ENCODE data around the gene KPNA4. TPM values are rescaled to one million over a fixed set of nuclear protein-coding genes. Genes with fewer than 3 reads are reported as not detected.
"Not testable (repeated sequence)": the region's sequence is repeated elsewhere in the genome, so short reads cannot be mapped to it uniquely, and the experiment has no call there.

Gene KPNA4
- total and polyA plus RNA-seq, 3 experiments from 2014 or later: 10.3 to 86.5 (median 72.7) TPM

DNA sequence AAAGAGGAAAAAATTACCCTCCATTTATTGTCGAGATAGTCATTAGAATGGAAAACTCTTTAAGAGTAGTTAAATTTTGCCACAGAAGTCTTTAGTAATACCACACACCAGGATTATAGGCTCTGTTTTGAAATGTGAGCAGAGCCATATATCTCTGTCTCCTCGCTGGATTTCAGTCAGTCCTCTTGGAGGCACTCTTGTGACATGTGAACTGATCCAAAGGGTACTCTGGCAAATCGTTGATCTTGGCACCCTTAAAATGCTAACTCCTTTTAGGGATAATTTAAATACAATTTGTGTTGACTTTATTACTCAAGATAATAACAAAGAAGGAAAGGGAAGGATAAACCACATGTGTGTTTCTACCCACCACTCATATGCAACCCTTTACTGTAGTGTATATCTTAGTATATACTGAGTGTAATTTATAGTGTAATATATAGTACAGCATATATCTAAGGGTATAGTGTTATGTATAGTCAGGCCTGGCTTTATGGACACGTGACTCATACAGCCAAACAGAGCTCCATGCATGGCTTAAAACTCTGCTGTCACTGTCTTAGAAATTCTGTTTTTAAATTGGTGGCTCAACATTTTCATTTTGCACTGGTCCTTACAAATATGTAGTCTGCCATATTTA is 12.3 kb upstream of the KPNA4 start:
- POLR2A ChIA-PET: no interaction called here
- Histone ChIP-seq H3K4me3 (ENCODE audit: low read length) (no peak overlapping the region), H3K27me3 (ENCODE audit: insufficient read depth, low read length, poor library complexity, severe bottlenecking) (no peaks in the 10 kb centered on the region), H3K9me3 (ENCODE audit: low read length) (no peaks in the 10 kb centered on the region), H3K4me1 (ENCODE audit: insufficient read depth, low read length) (no peaks in the 10 kb centered on the region), H3K36me3 (ENCODE audit: insufficient read depth, low read length) (no peaks in the 10 kb centered on the region), H3K27ac (ENCODE audit: low read depth, low read length) (no peak overlapping the region)
- Mint-ChIP-seq H3K36me3 (peaks cover 0 to 18% (median 1%) of the 10 kb centered on the region in 3 donors), H3K27ac (no peak overlapping the region), H3K9me3 (peaks cover 9 to 20% (median 17%) of the 10 kb centered on the region in 5 donors), H3K27me3 (peaks cover 28 to 68% of the 10 kb centered on the region in 2 donors), H3K4me1 (no peaks in the 10 kb centered on the region), H3K4me3 (no peak overlapping the region)
- CTCF ChIA-PET: no interaction called here
- no peak for DNase-seq

DNA sequence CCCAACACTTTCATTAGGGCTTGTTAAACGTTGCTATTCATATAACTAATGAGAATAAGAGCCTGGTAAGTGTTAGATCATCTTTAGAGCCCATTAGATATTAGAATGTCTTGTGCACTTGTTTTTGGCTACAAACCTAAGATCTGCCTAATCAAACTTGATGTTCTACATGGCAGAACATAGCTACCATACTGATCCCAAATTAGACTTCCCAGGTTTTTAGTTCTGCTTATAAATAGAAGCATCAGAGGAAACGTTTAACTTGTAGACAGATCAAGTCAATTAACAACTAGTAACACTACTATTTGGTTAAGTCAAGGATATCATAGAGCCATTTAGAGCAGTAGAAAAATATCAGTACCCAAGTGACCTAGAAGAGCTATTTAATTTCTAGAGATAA is 11.7 kb upstream of the KPNA4 start:
- ChIA-PET POLR2A (no interaction called here), CTCF (no interaction called here)
- H3K36me3 Mint-ChIP-seq: peaks cover 0 to 12% (median 1%) of the 10 kb centered on the region in 3 donors
- no peaks in the 10 kb centered on the region for H3K4me1 Mint-ChIP-seq
- no peak overlapping the region for H3K4me3 Mint-ChIP-seq
- no peak for DNase-seq
- H3K27me3 Mint-ChIP-seq: peaks cover 28 to 62% of the 10 kb centered on the region in 2 donors
- no peaks in the 10 kb centered on the region for H3K27me3 ChIP-seq (ENCODE audit: insufficient read depth, low read length, poor library complexity, severe bottlenecking)
- no peaks in the 10 kb centered on the region for H3K9me3 ChIP-seq (ENCODE audit: low read length)
- no peak overlapping the region for H3K4me3 ChIP-seq (ENCODE audit: low read length)
- H3K9me3 Mint-ChIP-seq: peaks cover 9 to 16% (median 14%) of the 10 kb centered on the region in 5 donors
- no peak overlapping the region for H3K27ac ChIP-seq (ENCODE audit: low read depth, low read length)
- no peaks in the 10 kb centered on the region for H3K36me3 ChIP-seq (ENCODE audit: insufficient read depth, low read length)
- H3K27ac Mint-ChIP-seq: no peak overlapping the region
- no peaks in the 10 kb centered on the region for H3K4me1 ChIP-seq (ENCODE audit: insufficient read depth, low read length)

DNA sequence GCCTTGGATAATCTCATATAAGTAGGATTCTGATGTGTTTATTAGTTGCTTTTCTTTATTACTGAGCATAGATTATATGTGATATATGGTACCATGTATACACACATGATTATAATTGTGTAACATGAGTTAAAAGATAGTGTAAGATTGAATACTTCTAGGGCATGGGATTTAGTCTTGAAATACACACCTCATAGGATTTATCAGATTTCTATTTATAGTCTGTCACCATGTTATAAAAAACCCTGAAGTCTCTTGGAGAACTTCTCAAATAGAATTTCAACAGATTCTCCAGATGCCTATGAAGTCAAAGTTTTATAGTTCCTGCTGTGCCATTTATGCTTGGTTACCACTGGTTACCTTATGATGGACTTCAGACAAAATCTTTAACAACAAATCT is 11.2 kb upstream of the KPNA4 start:
- Mint-ChIP-seq H3K27ac (no peak overlapping the region), H3K9me3 (peaks cover 4 to 12% (median 10%) of the 10 kb centered on the region in 5 donors), H3K36me3 (peaks cover 0 to 8% (median under 1%) of the 10 kb centered on the region in 3 donors), H3K4me1 (no peaks in the 10 kb centered on the region), H3K27me3 (peaks cover 27 to 57% of the 10 kb centered on the region in 2 donors), H3K4me3 (no peak overlapping the region)
- POLR2A ChIA-PET: no interaction called here
- Histone ChIP-seq H3K36me3 (ENCODE audit: insufficient read depth, low read length) (no peaks in the 10 kb centered on the region), H3K9me3 (ENCODE audit: low read length) (no peaks in the 10 kb centered on the region), H3K4me3 (ENCODE audit: low read length) (no peak overlapping the region), H3K27me3 (ENCODE audit: insufficient read depth, low read length, poor library complexity, severe bottlenecking) (no peaks in the 10 kb centered on the region), H3K4me1 (ENCODE audit: insufficient read depth, low read length) (no peaks in the 10 kb centered on the region), H3K27ac (ENCODE audit: low read depth, low read length) (no peak overlapping the region)
- no peak for DNase-seq
- CTCF ChIA-PET: no interaction called here

DNA sequence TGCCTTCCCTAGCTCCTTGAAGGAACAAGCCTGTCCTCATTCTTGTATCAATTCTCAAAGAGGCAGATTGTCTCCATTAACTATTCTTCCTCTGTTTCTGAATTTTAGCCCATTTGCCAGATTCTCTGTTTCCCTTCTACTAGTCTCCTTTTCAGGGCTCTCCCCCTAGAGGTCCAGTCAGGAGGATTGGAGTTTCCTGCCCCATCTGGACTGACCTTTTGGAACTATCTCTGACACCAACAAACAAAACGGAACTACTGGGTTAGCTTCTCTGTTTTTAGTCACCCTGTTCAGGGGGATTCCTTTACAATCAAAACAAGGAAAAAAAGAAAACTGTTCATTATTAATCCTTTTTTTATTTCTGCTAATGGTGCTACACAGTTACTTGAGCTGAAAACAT is 10.2 kb upstream of the KPNA4 start:
- Histone ChIP-seq H3K4me3 (ENCODE audit: low read length) (no peak overlapping the region), H3K4me1 (ENCODE audit: insufficient read depth, low read length) (no peaks in the 10 kb centered on the region), H3K27me3 (ENCODE audit: insufficient read depth, low read length, poor library complexity, severe bottlenecking) (no peaks in the 10 kb centered on the region), H3K9me3 (ENCODE audit: low read length) (no peaks in the 10 kb centered on the region), H3K27ac (ENCODE audit: low read depth, low read length) (no peak overlapping the region), H3K36me3 (ENCODE audit: insufficient read depth, low read length) (no peaks in the 10 kb centered on the region)
- CTCF ChIA-PET: no interaction called here
- H3K27ac Mint-ChIP-seq: no peak overlapping the region
- H3K4me3 Mint-ChIP-seq: no peak overlapping the region
- no peaks in the 10 kb centered on the region for H3K4me1 Mint-ChIP-seq
- DNase-seq: no peak
- POLR2A ChIA-PET: no interaction called here
- peaks cover 0 to 3% (median 0%) of the 10 kb centered on the region in 3 donors for H3K36me3 Mint-ChIP-seq
- H3K9me3 Mint-ChIP-seq: peaks cover 0 to 3% (median 2%) of the 10 kb centered on the region in 5 donors
- H3K27me3 Mint-ChIP-seq: peaks cover 22 to 48% of the 10 kb centered on the region in 2 donors

DNA sequence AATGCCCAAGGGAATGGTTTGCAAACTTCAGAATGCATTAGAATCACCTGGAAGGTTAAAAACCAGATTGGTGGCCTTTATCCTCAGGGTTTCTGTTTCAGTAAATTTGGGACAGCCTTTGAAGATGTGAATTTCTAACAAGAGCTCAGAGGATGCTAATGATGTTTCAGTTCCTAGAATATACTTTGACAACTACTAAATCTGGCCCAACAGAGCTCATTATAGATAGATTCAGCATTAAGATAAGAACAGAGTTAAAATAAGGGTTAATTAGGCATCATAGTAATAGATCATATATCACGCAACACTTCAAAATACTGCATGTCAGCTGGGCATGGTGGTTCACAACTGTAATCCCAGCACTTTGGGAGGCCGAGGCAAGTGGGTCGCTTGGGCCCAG is 9.3 kb upstream of the KPNA4 start:
- Histone ChIP-seq H3K27ac (ENCODE audit: low read depth, low read length) (no peak overlapping the region), H3K36me3 (ENCODE audit: insufficient read depth, low read length) (no peaks in the 10 kb centered on the region), H3K9me3 (ENCODE audit: low read length) (no peaks in the 10 kb centered on the region), H3K4me1 (ENCODE audit: insufficient read depth, low read length) (no peaks in the 10 kb centered on the region), H3K27me3 (ENCODE audit: insufficient read depth, low read length, poor library complexity, severe bottlenecking) (no peaks in the 10 kb centered on the region), H3K4me3 (ENCODE audit: low read length) (no peak overlapping the region)
- no peaks in the 10 kb centered on the region for H3K36me3 Mint-ChIP-seq
- H3K4me1 Mint-ChIP-seq: no peaks in the 10 kb centered on the region
- peaks cover 0 to 1% (median 0%) of the 10 kb centered on the region in 5 donors for H3K9me3 Mint-ChIP-seq
- DNase-seq: no peak
- ChIA-PET CTCF (no interaction called here), POLR2A (no interaction called here)
- H3K27me3 Mint-ChIP-seq: peaks cover 16 to 45% of the 10 kb centered on the region in 2 donors
- no peak overlapping the region for H3K4me3 Mint-ChIP-seq
- H3K27ac Mint-ChIP-seq: no peak overlapping the region

DNA sequence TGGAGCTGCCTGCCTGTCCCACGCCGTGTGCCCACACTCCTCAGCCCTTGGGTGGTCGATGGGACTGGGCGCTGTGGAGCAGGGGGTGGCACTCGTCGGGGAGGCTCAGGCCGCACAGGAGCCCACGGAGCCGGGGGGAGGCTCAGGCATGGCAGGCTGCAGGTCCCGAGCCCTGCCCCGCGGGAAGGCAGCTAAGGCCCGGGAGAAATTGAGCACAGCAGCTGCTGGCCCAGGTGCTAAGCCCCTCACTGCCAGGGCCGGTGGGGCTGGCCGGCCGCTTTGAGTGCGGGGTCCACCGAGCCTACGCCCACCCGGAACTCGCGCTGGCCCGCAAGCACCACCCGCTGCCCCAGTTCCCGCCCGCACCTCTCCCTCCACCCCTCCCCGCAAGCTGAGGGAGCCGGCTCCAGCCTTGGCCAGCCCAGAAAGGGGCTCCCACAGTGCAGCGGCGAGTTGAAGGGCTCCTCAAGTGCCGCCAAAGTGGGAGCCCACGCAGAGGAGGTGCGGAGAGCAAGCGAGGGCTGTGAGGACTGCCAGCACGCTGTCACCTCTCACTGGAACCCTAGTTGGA is 8.7 kb upstream of the KPNA4 start:
- H3K4me3 Mint-ChIP-seq; DNase-seq; H3K36me3 Mint-ChIP-seq; H3K36me3 ChIP-seq (ENCODE audit: insufficient read depth, low read length); H3K9me3 Mint-ChIP-seq; POLR2A ChIA-PET; H3K27ac ChIP-seq (ENCODE audit: low read depth, low read length); H3K4me1 ChIP-seq (ENCODE audit: insufficient read depth, low read length); H3K9me3 ChIP-seq (ENCODE audit: low read length); H3K4me1 Mint-ChIP-seq; H3K27ac Mint-ChIP-seq; H3K4me3 ChIP-seq (ENCODE audit: low read length); CTCF ChIA-PET; H3K27me3 ChIP-seq (ENCODE audit: insufficient read depth, low read length, poor library complexity, severe bottlenecking): not testable (repeated sequence)
- peaks cover 12 to 40% of the 10 kb centered on the region in 2 donors for H3K27me3 Mint-ChIP-seq

DNA sequence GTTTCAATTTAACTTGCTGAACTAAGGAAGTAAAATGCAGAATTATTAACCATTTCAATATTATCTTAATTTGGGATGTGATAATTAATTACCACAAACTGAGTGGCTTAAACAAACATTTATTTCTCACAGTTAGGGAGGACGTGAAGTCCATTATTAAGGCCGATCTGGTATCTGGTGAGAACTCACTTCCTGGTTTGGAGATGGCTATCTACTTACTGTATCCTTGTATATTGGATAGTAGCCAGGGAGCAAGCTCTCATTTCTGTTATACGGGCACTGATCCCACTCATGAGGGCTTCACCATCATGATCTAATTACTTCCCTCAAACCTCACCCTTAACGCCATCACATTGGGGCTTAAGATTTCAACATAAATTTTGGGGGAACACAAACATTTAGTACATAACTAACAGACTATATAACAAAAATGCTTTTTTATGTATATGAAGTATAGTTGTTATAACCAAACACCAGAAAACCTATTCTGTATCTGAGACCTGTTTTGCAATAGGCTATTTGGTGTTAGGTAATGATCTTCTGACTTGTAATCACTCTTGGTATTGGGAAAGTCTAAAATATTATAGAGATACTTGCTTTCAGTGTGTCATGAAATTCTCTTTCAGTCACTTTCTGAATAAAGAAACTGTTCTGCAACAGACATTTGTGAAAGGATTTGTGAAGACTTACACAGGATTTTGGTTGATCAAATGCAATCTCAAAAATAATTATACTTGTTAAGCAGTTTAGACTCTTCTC is 4.7 kb upstream of the KPNA4 start:
- peaks cover 17 to 26% (median 18%) of the 10 kb centered on the region in 3 donors for H3K4me1 Mint-ChIP-seq
- H3K36me3 Mint-ChIP-seq: peaks cover 0 to 9% (median 6%) of the 10 kb centered on the region in 3 donors
- peak overlapping the region in 1 of 8 donors; percentile 47 for H3K27ac Mint-ChIP-seq
- H3K9me3 Mint-ChIP-seq: peaks cover 0 to 1% (median 0%) of the 10 kb centered on the region in 5 donors
- no peak overlapping the region for H3K4me3 Mint-ChIP-seq
- POLR2A ChIA-PET: no interaction called here
- Histone ChIP-seq H3K4me3 (ENCODE audit: low read length) (no peak overlapping the region), H3K9me3 (ENCODE audit: low read length) (no peaks in the 10 kb centered on the region), H3K27me3 (ENCODE audit: insufficient read depth, low read length, poor library complexity, severe bottlenecking) (no peaks in the 10 kb centered on the region), H3K27ac (ENCODE audit: low read depth, low read length) (no peak overlapping the region), H3K36me3 (ENCODE audit: insufficient read depth, low read length) (no peaks in the 10 kb centered on the region), H3K4me1 (ENCODE audit: insufficient read depth, low read length) (peaks cover 13% of the 10 kb centered on the region)
- CTCF ChIA-PET: no interaction called here
- no peak for DNase-seq
- peaks cover 0 to 4% of the 10 kb centered on the region in 2 donors for H3K27me3 Mint-ChIP-seq

DNA sequence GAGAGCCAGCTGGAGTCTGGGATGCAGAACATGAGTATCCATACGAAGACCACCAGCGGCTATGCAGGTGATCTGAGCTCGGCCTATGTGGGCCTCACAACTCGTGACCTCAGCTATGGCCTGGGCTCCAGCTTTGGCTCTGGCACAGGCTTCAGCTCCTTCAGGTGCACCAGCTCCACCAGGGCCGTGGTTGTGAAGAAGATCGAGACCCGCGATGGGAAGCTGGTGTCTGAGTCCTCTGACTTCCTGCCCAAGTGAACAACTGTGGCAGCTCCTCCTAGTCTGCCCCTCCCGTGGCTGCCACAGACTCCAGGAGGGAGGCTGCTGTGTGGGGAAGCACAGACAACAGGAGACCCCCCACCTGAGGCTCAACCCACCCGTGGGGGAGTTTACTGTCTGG is 3.6 kb upstream of the KPNA4 start:
- Mint-ChIP-seq H3K27me3 (no peaks in the 10 kb centered on the region), H3K4me1 (peaks cover 22 to 30% (median 23%) of the 10 kb centered on the region in 3 donors), H3K27ac (no peak overlapping the region), H3K4me3 (no peak overlapping the region), H3K36me3 (peaks cover 0 to 12% (median 6%) of the 10 kb centered on the region in 3 donors), H3K9me3 (peaks cover 0 to 1% (median 0%) of the 10 kb centered on the region in 5 donors)
- H3K36me3 ChIP-seq (ENCODE audit: insufficient read depth, low read length): no peaks in the 10 kb centered on the region
- no peak for DNase-seq
- H3K4me1 ChIP-seq (ENCODE audit: insufficient read depth, low read length): peaks cover 18% of the 10 kb centered on the region
- H3K27me3 ChIP-seq (ENCODE audit: insufficient read depth, low read length, poor library complexity, severe bottlenecking): no peaks in the 10 kb centered on the region
- ChIA-PET CTCF (no interaction called here), POLR2A (no interaction called here)
- H3K4me3 ChIP-seq (ENCODE audit: low read length): no peak overlapping the region
- H3K27ac ChIP-seq (ENCODE audit: low read depth, low read length): no peak overlapping the region
- no peaks in the 10 kb centered on the region for H3K9me3 ChIP-seq (ENCODE audit: low read length)

Measured in CD8-positive, alpha-beta memory T cell (primary cell).